HCT116 (cell line): ENCODE results near the gene CDH4. TPM values are rescaled to one million over a fixed set of nuclear protein-coding genes. Genes with fewer than 3 reads are reported as not detected.

Experiments used
- ATAC-seq: fragments of 200-7000 bp; cut with Tn5 transposase; 2 replicates; pipeline ENCODE4 v1.9.1; 2020; ENCODE audit warnings: mild to moderate bottlenecking, moderate library complexity
- BruUV-seq: library from RNA; stranded (reverse); fragments of 400-500 nt; replicated peaks from 2 replicates; lab custom pipeline; 2021; lab: Mats Ljungman, UMichigan
- CTCF ChIA-PET: fragments of 300-600 bp; sonication (Branson Sonifier 250); formaldehyde crosslinking; loops from one replicate; lab custom pipeline; 2021; ENCODE audit warnings: antibody characterized with exemption; lab: Charles Lee
- POLR2A ChIA-PET: fragments of 300-600, 350-600 bp; sonication (Branson Sonifier 250); formaldehyde crosslinking; loops from one replicate; lab custom pipeline; 2021; ENCODE audit warnings: antibody characterized with exemption; lab: Charles Lee
- RAD21 ChIA-PET, 2 experiments: fragments of 300-600 bp; sonication (Branson Sonifier 250); formaldehyde crosslinking; loops; one replicate each; lab custom pipeline; 2023; ENCODE audit warnings: low total read pairs in 2 of 2; ENCODE audit not compliant: uncharacterized antibody in 2 of 2, unreplicated experiment in 2 of 2, low non-redundant PET in 1 of 2; lab: Charles Lee
- DNase-seq: peaks from one replicate; pipeline ENCODE4 v3.0.0-alpha.2; 2010; ENCODE audit warnings: low read depth, low spot score
- H2AFZ ChIP-seq: fragments of 200-600 bp; shearing (Covaris generic), sonication (generic); 2 replicates; pipeline ENCODE4 v1.6.1; 2017; ENCODE audit warnings: low read depth, mixed run types, mixed read lengths, antibody characterized with exemption, low read length; ENCODE audit not compliant: poor library complexity, severe bottlenecking
- H3K27ac ChIP-seq: 2 replicates; pipeline ENCODE4 v1.5.1; 2012; ENCODE audit warnings: low read depth, low read length
- H3K27me3 ChIP-seq: fragments of 200-600 bp; sonication (generic); 2 replicates; pipeline ENCODE4 v1.6.1; 2016; ENCODE audit warnings: mixed run types, low read length, mixed read lengths; ENCODE audit not compliant: insufficient read depth
- H3K36me3 ChIP-seq, 2 experiments: fragments of 200-500 bp in 1 of 2; fragments of 200-600 bp in 1 of 2; sonication (Bioruptor generic) in 1 of 2; sonication (generic) in 1 of 2; 2 replicates each; pipeline versions ENCODE4 v1.5.1 to v1.6.1; 2014 to 2016; ENCODE audit warnings: low read length in 2 of 2, inconsistent platforms in 1 of 2, mixed read lengths in 1 of 2, mixed run types in 1 of 2; ENCODE audit not compliant: insufficient read depth in 2 of 2, control insufficient read depth in 1 of 2
- H3K4me1 ChIP-seq, 2 experiments: fragments of 200-600 bp in 1 of 2; sonication (generic) in 1 of 2; 2 replicates each; pipeline versions ENCODE4 v1.5.1 to v1.6.1; 2012 to 2017; ENCODE audit warnings: low read length in 2 of 2, inconsistent platforms in 1 of 2, mild to moderate bottlenecking in 1 of 2, mixed read lengths in 1 of 2, mixed run types in 1 of 2, moderate library complexity in 1 of 2; ENCODE audit not compliant: insufficient read depth in 2 of 2, control insufficient read depth in 1 of 2
- H3K4me2 ChIP-seq: fragments of 200-600 bp; sonication (generic); 2 replicates; pipeline ENCODE4 v1.6.1; 2017; ENCODE audit warnings: mixed run types, low read length, mixed read lengths
- H3K4me3 ChIP-seq, 2 experiments: fragments of 200-600 bp in 1 of 2; sonication (generic) in 1 of 2; replicated peaks in 1 of 2; 2 replicates each; pipeline ENCODE4 v1.5.1; 2011 to 2016; ENCODE audit warnings: low read length in 2 of 2, control low read depth in 1 of 2, low read depth in 1 of 2, mild to moderate bottlenecking in 1 of 2, mixed read lengths in 1 of 2, mixed run types in 1 of 2
- H3K79me2 ChIP-seq: fragments of 200-600 bp; sonication (generic); 2 replicates; pipeline ENCODE4 v1.6.1; 2017; ENCODE audit warnings: mild to moderate bottlenecking, mixed run types, low read length, moderate library complexity, mixed read lengths; ENCODE audit not compliant: insufficient read depth
- H3K9ac ChIP-seq: fragments of 200-600 bp; sonication (generic); 2 replicates; pipeline ENCODE4 v1.6.1; 2016; ENCODE audit warnings: low read length, mixed read lengths
- H3K9me2 ChIP-seq: fragments of 200-600 bp; sonication (generic), shearing (Covaris generic); 2 replicates; pipeline ENCODE4 v1.6.1; 2017; ENCODE audit warnings: mixed run types, mild to moderate bottlenecking, moderate library complexity; ENCODE audit not compliant: insufficient read depth
- H3K9me3 ChIP-seq, 2 experiments: fragments of 200-500 bp in 1 of 2; fragments of 200-600 bp in 1 of 2; sonication (Bioruptor generic) in 1 of 2; sonication (generic) in 1 of 2; 2 replicates each; pipeline ENCODE4 v1.6.1; 2014 to 2017; ENCODE audit warnings: low read length in 2 of 2, mixed read lengths in 2 of 2, inconsistent platforms in 1 of 2, low read depth in 1 of 2, mild to moderate bottlenecking in 1 of 2, mixed run types in 1 of 2, moderate library complexity in 1 of 2; ENCODE audit not compliant: control insufficient read depth in 1 of 2, insufficient read depth in 1 of 2
- H4K20me1 ChIP-seq: fragments of 200-600 bp; sonication (generic), shearing (Covaris generic); 2 replicates; pipeline ENCODE4 v1.6.1; 2017; ENCODE audit warnings: mixed run types, mild to moderate bottlenecking, moderate library complexity; ENCODE audit not compliant: insufficient read depth
- FOSL1 ChIP-seq: IDR thresholded peaks from 2 replicates; pipeline ENCODE4 v1.6.1; 2012; ENCODE audit warnings: low read depth
- POLR2AphosphoS5 ChIP-seq: IDR thresholded peaks from 2 replicates; pipeline ENCODE4 v1.6.1; 2011; ENCODE audit warnings: mild to moderate bottlenecking, low read depth, low read length, moderate library complexity
- SIN3A ChIP-seq: IDR thresholded peaks from 2 replicates; pipeline ENCODE4 v1.6.1; 2012; ENCODE audit warnings: low read depth
- SP1 ChIP-seq: IDR thresholded peaks from 2 replicates; pipeline ENCODE4 v1.6.1; 2012; ENCODE audit warnings: low read depth
- TCF7L2 ChIP-seq: IDR thresholded peaks from 2 replicates; pipeline ENCODE4 v1.7.0; 2011; ENCODE audit warnings: borderline replicate concordance, inconsistent platforms; ENCODE audit not compliant: insufficient read depth, insufficient read length; ENCODE audit errors: extremely low read depth
- intact Hi-C: fragments of 100-400 bp; cut with micrococcal nuclease; formaldehyde crosslinking; loops from 2 replicates; pipeline ENCODE4 v1.10.0; 2022
- total RNA-seq: library from RNA; stranded (reverse); gene quantifications from one replicate; pipeline ENCODE4 v1.2.1, GENCODE V29; 2021; ENCODE audit not compliant: unreplicated experiment

CDH4 gene
- total RNA-seq, 1 experiment from 2014 or later: not detected

DNA sequence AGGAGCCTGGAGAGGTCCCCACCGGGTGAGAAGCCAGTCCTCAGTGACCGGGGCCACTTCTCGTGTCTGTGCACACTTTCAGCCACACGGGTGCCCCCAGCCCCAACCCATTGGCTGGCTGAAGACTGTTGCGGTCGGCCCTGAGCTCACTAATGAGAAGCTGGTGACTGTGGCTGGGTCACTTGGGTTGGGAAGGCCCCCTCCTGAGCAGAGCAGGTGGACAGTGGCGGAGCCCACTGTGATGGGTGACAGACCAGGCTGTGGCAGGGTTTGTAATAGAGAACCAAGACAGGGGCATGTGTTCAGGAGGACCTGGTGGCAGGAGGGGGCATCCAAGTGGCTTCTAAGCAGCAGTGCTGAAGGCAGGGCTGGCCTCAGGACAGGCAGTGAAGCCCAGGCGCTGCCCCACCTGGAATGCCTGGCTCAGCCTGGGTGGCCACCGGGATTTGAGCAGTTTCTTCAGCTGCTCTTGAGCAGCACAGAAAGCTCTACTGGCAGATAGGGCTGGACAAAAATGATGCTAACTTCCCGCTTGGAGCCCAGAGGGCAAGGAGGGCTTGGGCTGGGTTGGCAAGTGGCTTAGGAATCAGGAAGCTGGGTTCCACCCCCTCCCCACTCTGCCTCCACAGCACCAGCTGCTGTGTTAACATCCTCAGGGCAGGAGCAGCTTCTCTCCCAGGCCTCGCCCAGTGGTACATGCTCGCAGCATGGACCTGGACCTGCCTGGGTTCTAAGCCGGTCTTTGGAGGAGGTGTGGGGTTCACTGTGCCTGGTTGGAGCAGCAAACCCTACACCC lies 256.4 kb downstream of the CDH4 start:
- intact Hi-C loops: no loop called here
- H3K4me2 ChIP-seq: no peak overlapping the region
- no peak overlapping the region for H3K9ac ChIP-seq
- ChIA-PET POLR2A (no interaction called here), RAD21 (no interaction called here), CTCF (no interaction called here)
- H3K27me3 ChIP-seq: peaks cover 3% of the 10 kb centered on the region; the same call in 1 of the 2 replicates
- TF ChIP-seq FOSL1 (no peak), POLR2AphosphoS5 (no peak)
- H3K4me3 ChIP-seq: no peak overlapping the region
- no peaks in the 10 kb centered on the region for H3K79me2 ChIP-seq
- no peaks in the 10 kb centered on the region for H3K9me3 ChIP-seq
- no peaks in the 10 kb centered on the region for H3K9me2 ChIP-seq
- no peak overlapping the region for H3K27ac ChIP-seq
- no peaks in the 10 kb centered on the region for H4K20me1 ChIP-seq
- no peak overlapping the region for H2AFZ ChIP-seq
- ATAC-seq (no peak), DNase-seq (no peak)
- H3K4me1 ChIP-seq: no peaks in the 10 kb centered on the region
- H3K36me3 ChIP-seq: no peaks in the 10 kb centered on the region
- no TSS peak for BruUV-seq

DNA sequence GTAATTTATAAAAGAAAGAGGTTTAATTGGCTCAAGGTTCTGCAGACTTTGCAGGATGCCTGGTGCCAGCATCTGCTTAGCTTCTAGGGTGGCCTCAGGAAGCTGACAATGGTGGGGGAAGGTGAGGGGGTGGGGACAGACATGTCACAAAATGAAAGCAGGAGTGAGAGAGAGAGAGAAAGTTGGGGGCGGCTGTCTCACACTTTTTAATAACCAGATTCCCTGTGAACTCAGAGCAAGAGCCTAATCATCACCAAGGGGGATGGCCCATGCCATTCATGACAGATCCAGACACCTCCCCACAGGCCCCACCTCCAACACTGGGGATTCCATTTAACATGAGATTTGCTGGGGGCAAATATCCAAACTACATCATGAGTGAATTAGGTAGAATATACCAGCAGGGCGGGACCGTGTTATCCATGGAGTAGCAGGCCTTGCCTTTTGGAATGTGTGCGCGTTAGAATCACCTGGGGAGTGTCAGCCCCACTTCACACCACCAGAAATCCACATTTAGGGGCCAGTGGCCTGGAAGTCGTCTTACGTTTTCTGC lies 258.8 kb downstream of the CDH4 start:
- ChIA-PET CTCF (no interaction called here), POLR2A (no interaction called here), RAD21 (no interaction called here)
- Histone ChIP-seq H3K9me3 (no peaks in the 10 kb centered on the region), H3K36me3 (no peaks in the 10 kb centered on the region), H4K20me1 (no peaks in the 10 kb centered on the region), H3K9ac (no peak overlapping the region), H3K79me2 (no peaks in the 10 kb centered on the region), H2AFZ (no peak overlapping the region), H3K9me2 (no peaks in the 10 kb centered on the region), H3K4me3 (no peak overlapping the region), H3K27me3 (peaks cover 3% of the 10 kb centered on the region; the same call in 1 of the 2 replicates), H3K27ac (no peak overlapping the region), H3K4me1 (no peaks in the 10 kb centered on the region), H3K4me2 (no peak overlapping the region)
- intact Hi-C loops: no loop called here
- BruUV-seq: no TSS peak
- TF ChIP-seq SIN3A (no peak), SP1 (no peak), FOSL1 (no peak), TCF7L2 (no peak)
- ATAC-seq: no peak
- no peak for DNase-seq
